ENCODE data around the gene SALL1. TPM values are rescaled to one million over a fixed set of nuclear protein-coding genes. Genes with fewer than 3 reads are reported as not detected.

SALL1 gene
- total RNA-seq, 1 donor from 2014 or later: 4.4 TPM

DNA sequence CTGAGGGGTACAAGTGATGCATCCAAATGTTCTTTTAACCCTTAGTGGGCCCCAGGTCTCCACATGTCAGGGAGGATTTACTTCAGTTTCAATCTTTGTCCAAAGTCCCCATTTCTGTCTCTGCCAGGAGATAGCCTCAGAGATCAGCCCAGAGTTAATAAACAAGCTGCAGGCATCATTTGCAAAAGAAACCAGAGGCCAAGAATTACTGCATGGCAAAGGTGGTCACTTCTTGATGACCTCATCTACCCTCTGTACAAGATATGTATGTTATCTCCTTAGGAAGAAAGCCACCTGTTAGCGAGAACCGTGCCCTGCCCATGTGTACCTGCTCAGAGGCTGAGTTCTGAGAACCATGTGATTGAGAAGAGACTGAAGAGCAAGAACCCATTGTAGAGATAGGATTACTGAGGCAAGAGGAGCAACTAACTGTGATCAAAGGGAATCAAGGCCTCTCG lies 40.3 kb downstream of the SALL1 start:
- no peak for DNase-seq

DNA sequence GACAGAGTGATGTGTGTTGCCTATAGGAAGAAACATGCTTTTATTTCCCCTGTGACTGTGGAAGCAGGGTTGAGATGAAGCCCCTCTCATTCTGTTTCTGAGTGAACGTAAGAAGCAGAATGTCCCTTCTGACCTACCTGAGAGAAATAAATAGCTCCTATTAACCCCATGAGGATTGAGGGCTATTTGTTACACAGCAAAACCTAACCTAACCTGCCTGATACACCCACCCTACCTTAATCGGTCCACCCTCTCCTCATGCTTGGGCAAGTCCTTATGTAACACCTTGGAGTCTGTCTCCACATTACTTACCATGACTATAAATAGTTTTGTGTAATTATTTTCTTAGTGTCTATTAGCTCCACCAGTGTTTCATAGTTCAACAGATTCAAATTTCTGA lies 41.9 kb downstream of the SALL1 start:
- no peak for DNase-seq

DNA sequence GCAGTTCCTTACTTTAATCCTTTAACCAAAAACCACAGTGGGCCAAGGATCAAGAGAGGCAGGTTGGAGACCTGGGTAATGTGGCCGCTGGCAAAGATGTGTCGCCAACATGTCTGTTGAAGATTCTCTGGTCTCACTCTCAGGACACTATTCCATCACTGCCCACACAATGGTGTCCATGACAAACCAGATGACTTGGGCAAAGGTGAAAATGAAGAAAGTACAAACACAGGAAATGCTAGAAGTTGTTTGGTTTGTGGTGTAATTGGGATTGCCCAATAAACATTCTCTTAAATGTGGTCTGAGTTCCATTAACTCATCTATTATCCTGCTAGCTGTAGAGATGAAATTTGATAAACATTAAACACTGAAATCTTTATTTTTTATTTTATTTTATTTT lies 43.3 kb downstream of the SALL1 start:
- no peak for DNase-seq

DNA sequence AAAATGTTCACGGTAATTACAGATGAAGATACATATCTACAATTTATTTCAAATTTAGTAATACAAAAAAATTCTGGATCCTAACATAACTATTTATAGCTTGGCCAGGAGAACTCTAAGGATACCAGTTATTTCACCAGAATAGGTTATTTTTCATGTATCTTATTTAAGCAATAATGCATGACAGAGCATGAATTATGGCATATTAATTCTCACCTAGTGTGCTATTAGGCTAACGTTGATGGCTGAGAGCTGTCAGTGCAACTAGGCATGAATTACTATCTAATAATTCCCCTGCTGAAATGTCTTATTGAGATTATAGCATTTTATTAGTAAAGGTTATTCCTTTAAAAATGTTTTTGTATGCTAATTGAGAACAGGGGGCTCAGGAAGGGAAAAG lies 44.5 kb downstream of the SALL1 start:
- no peak for DNase-seq

DNA sequence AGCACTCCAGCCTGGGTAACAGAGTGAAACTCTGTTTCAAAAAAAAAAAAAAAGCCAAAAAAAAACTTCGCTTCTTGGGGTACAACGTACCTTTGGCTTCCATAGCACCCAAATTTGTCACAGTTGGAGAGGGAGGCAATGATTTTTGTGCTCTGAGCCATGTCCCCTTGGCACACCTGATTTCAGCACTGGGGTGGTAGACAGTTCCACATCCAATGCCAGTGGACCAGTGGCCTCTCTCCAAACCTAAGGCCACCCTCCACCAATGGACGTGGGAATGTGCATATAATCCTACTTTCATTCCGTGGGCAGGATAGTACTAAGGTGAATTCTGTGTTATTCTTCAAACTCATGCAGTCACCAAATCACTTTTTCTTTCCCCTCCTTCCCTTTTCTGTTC lies 47.5 kb downstream of the SALL1 start:
- DNase-seq: no peak

DNA sequence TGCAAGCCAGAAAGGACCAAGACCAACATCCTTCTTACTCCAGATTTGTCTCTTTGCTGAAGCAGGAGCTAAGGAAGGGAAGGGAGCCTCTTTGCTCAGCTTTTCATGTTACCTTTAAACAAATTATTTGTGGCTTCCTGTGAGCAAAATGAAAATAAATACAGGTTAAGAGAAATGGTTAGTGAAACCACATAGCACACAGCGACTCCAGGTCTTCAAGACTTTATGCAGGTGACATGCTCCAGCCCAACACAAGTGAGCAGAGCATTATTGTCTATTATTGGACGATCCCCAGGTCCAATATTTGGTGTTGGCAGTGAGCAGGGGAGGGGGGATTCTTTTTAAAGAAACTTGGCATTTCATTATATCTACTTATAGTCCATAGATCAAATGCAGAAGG lies 53.3 kb downstream of the SALL1 start:
- DNase-seq: no peak

DNA sequence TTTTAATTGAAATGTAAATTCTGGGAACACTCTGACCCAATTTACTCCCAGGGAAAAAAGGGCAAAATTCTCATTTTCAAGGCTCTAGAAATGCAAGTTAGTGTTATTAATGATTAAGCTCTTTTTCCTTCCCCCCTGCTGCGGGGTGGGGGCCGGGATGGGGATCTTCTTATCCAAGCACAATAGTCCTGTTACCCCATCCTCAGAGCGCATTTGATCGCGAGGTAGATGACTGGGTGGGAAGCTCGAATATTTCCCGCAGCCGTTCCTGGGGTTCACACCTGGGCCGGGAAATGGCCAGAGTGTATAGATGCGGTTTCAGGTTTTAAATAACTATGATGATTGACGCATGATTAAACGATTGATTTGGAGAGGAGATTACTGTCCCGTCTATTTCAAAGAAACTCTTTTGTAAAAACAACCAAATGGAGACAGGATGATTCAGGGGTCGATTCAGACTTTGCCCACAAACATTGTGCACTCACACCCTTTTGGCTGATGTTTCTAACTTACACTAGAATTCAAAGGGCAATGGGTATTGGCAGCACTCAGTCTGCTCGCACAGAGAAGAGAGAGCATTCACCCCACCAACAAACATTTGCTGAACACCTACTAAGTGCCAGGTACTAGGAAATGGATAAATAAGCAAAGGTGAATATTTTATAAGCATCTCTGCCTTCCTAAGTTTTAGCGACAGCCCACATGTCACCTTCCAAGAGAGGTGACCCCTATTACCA lies 55.0 kb downstream of the SALL1 start:
- DNase-seq: no peak

DNA sequence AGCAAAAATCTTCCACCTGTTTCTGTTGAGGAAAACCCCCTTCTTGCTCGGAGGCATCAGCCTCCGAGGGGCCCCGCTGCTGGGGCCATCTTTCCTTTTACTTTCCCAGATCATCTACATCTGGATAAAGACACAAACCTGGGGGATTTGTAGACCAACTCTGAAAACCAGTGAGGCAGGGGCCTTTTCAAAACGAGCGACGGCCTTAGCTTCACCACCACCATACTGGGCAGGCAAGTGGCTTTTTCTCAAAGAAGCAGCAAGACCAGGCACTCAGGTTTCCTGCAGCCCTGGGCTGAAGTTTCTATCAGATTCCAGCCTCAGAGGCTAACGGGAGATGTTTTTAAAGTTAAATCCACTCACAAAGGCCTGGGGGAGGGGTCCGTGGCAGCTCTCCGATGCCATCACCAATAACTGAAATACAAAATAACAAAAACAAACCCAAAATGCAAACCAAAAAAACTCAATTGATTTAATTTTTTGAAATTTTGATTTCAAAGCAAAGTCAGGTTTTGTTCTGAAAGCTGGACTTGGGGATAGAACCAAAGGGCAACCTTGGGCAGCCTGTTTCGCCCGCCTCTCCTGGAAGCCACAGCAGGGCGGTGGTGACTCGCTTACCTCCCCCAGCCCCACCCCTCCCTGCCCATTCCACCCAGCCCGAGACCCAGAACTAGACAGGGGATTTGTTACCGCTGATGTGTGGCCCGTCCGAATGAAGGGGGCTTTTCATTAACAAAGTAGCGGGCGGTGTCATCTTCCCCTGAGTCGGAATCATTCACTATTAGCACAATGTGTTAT lies 55.8 kb downstream of the SALL1 start:
- no peak for DNase-seq

DNA sequence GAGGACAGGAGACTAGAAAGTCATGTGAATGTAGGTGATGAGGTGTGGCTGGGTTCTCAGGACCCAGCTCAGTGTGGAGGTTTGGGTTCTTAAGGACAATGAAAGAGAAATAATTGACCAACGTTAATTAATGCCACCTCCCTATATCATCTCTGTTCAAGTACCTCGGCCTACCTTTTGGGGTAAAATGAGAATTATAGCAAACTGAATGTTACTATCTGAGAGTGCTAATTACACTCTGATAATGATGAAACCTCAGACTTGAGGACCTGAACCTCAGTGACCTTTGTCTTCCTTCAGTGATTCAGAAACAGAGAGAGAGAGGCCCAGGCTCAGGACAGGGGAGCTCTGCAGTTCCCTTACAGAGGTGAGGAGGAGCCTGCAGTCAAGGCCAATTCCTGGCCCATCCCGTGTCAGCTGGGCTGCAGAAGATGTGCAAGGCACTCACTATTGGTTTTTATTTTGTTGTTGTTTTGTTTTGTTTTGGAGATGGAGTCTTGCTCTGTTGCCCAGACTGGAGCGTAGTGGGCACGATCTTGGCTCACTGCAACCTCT lies 57.3 kb downstream of the SALL1 start:
- no peak for DNase-seq
